ENCODE measurements around the gene VPS8.

The VPS8 gene, protein sequence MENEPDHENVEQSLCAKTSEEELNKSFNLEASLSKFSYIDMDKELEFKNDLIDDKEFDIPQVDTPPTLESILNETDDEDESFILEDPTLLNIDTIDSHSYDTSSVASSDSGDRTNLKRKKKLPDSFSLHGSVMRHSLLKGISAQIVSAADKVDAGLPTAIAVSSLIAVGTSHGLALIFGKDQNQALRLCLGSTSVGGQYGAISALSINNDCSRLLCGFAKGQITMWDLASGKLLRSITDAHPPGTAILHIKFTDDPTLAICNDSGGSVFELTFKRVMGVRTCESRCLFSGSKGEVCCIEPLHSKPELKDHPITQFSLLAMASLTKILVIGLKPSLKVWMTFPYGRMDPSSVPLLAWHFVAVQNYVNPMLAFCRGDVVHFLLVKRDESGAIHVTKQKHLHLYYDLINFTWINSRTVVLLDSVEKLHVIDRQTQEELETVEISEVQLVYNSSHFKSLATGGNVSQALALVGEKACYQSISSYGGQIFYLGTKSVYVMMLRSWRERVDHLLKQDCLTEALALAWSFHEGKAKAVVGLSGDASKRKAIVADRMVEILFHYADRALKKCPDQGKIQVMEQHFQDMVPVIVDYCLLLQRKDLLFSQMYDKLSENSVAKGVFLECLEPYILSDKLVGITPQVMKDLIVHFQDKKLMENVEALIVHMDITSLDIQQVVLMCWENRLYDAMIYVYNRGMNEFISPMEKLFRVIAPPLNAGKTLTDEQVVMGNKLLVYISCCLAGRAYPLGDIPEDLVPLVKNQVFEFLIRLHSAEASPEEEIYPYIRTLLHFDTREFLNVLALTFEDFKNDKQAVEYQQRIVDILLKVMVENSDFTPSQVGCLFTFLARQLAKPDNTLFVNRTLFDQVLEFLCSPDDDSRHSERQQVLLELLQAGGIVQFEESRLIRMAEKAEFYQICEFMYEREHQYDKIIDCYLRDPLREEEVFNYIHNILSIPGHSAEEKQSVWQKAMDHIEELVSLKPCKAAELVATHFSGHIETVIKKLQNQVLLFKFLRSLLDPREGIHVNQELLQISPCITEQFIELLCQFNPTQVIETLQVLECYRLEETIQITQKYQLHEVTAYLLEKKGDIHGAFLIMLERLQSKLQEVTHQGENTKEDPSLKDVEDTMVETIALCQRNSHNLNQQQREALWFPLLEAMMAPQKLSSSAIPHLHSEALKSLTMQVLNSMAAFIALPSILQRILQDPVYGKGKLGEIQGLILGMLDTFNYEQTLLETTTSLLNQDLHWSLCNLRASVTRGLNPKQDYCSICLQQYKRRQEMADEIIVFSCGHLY (N-terminal part only)

DNA sequence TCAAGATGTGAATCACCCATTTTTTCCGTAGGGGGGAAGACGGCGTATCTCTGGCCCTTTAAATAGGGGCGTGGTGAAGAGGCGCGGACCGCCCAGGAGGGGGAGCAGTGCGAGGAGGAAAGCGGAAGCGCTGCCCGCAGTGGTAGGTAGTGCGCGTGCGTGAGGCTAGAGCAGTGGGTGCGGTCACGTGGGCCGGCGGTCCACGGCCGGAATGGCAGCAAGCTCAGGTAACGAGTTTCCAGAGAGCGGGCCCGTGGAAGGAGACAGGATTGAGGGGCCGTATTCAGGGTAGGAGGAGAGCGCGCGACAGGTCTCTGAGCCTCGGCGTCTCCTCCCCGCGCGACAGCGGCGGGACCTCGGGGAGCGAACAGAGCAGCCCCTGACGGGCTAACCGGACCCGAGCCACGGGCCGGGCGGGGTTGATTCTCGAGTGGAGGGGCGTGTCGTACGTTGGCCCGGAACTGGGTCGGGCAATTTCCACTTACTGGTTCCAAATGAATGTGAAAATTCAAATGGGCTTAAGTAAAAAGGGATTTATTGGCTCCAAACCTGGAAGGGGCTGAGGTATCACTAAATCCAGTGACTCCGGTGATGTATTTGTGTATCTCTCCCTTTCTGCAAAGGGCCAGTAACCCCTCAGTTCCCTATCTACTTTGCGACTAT, at the start of gene VPS8:
Gene VPS8 (plus strand): TSS at position 168 of the 663 bp plus-strand sequence. CDS start 12,467 bp downstream, outside the sequence.
- Mint-ChIP-seq H3K27me3 (no peaks in the 10 kb centered on the region), H3K4me1 (peaks cover 20% of the 10 kb centered on the region), H3K9me3 (no peaks in the 10 kb centered on the region)

DNA sequence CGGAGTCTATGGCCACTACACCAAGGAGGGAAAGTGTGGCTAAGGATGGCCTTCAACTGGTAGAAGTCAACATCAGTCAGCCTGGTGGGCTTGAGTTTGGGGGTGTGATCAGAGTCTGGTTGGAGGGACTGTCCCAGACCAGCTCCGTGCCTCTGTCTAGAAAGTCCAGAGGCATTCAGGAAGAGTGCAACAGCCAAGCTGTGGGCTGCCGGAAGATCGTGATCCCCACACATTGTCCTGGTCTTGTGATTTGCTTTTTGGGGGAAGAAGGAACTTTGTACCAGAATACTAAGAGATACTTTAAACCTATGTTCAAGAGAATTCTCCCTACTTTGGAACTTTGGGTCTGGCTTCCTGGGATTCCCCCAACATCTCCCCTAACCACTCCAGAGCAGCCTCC, 47.8 kb upstream of the VPS8 start:
- no peak for ATAC-seq
- Mint-ChIP-seq H3K4me3 (no peak overlapping the region), H3K27ac (no peak overlapping the region), H3K9me3 (no peaks in the 10 kb centered on the region), H3K36me3 (no peaks in the 10 kb centered on the region), H3K27me3 (no peaks in the 10 kb centered on the region), H3K4me1 (peaks cover 24% of the 10 kb centered on the region)

More for the DNA sequence above, at the start of gene VPS8:
- H3K36me3 Mint-ChIP-seq = peaks cover 8% of the 10 kb centered on the region
- peak; percentile 96 for ATAC-seq
- H3K4me3 Mint-ChIP-seq = peak within 1 kb of the TSS; percentile 85
- peak within 1 kb of the TSS; percentile 73 for H3K27ac Mint-ChIP-seq

DNA sequence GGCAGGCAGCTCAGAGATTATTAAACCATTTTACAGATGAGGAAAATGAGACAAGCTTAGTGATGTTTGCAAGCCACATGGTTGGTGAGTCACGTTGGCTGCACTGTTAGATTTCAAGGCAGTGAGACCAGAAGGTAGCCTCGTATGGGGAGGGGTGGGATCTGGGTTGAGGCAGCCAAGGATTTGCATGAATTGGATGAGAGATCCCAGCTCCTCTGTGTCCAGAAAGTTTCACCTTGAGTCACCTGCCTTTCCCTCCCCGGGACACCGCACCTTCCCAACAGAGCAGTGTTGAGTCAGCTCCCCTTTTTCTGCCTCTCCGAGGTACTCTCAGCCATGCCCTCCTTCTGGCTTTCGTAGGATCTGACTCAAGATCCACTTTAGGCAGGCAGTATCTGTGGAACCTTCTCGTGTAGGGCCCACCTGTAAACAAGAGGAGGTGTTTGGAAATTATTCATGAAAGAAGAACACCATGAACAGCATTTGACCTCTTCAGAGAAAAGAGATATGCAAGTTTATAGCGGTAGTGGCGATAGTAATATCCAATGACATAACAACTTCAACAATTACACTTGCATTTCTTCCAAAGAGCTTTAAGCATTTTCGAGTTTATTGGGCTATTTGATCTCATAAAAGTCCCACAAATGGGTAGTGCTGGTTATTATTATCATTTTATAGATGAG, 46.8 kb upstream of the VPS8 start:
- H3K36me3 Mint-ChIP-seq = no peaks in the 10 kb centered on the region
- H3K4me1 Mint-ChIP-seq = peaks cover 24% of the 10 kb centered on the region
- peak overlapping the region; percentile 33 for H3K27ac Mint-ChIP-seq
- no peaks in the 10 kb centered on the region for H3K9me3 Mint-ChIP-seq
- ATAC-seq = no peak
- peak overlapping the region; percentile 38 for H3K4me3 Mint-ChIP-seq
- H3K27me3 Mint-ChIP-seq = no peaks in the 10 kb centered on the region

DNA sequence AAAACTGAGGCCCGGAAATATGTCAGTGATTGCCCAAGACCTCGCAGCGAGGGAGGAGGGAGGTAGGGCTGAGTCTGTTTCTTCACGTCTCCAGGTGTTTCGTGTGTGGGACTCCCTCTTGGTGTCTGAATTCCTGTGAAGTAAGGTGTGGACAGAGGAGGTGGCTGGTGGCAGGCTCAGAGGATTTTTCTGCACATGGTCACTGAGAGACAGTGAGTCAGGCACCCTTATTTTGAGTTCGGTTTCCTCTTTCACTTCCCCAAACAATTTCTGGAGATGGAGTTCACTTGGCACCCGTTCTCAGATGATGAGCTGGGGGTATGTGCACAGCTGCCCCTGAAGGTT, 46.3 kb upstream of the VPS8 start:
- Mint-ChIP-seq H3K4me3 (peak overlapping the region; percentile 38), H3K27ac (peak overlapping the region; percentile 33), H3K4me1 (peaks cover 24% of the 10 kb centered on the region), H3K27me3 (no peaks in the 10 kb centered on the region), H3K9me3 (no peaks in the 10 kb centered on the region), H3K36me3 (no peaks in the 10 kb centered on the region)
- ATAC-seq = peak; percentile 88

DNA sequence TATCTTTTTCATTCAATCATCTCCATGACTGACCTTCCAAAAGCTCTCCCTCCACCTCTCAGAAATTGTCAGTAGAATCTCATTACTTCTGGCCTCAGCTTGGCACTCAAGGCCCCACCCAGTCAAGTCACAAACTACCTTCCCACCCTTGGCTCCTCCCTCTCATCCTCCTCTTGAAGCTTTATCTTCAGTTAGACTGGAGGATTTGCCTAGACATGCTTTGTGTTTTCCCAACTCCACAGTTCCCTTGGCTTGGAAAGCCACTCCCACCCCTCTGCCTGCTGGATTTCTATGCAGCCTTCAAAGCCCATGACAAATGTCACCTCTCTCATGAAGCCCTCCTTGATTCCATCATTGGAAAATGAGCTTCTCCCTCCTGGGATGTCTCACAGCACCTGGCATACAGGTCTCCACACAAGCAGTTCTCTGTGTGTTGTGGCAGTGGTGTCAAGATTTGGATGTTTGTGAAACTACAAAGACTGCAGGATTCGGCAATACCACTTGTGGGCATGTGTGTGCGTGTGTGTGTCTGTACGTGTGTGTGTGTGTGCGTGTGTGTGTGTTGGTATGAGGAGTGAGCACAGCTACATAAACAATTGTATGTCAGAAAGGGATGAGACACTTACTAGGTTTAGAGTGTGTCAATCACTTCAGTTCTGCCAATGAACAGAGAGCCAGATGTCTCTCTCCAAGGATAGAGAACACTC, 45.3 kb upstream of the VPS8 start:
- Mint-ChIP-seq H3K27ac (no peak overlapping the region), H3K27me3 (no peaks in the 10 kb centered on the region), H3K4me1 (peaks cover 17% of the 10 kb centered on the region), H3K36me3 (no peaks in the 10 kb centered on the region), H3K4me3 (no peak overlapping the region), H3K9me3 (no peaks in the 10 kb centered on the region)
- no peak for ATAC-seq

DNA sequence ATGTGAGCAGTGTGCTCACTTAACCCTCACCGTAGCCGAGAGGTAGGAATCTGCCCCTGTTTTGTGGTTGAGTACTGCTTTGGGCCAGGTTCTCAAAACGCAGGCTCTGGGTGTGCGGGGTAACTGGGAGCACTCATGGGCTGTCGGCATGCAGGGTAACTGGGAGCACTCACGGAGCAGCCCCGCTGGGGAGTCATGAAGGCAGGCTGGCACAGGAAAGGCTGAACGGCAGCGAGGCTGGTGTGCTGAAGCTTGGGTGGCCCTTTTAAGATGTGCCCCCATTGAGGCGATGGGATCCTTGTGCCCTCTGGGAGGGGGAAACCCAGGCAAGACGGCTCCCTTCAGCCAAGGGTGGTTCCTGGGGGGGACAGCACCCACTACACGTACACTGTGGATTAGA, 44.6 kb upstream of the VPS8 start:
- H3K27ac Mint-ChIP-seq = no peak overlapping the region
- no peaks in the 10 kb centered on the region for H3K36me3 Mint-ChIP-seq
- no peaks in the 10 kb centered on the region for H3K27me3 Mint-ChIP-seq
- no peaks in the 10 kb centered on the region for H3K9me3 Mint-ChIP-seq
- ATAC-seq = no peak
- peaks cover 18% of the 10 kb centered on the region for H3K4me1 Mint-ChIP-seq
- no peak overlapping the region for H3K4me3 Mint-ChIP-seq

DNA sequence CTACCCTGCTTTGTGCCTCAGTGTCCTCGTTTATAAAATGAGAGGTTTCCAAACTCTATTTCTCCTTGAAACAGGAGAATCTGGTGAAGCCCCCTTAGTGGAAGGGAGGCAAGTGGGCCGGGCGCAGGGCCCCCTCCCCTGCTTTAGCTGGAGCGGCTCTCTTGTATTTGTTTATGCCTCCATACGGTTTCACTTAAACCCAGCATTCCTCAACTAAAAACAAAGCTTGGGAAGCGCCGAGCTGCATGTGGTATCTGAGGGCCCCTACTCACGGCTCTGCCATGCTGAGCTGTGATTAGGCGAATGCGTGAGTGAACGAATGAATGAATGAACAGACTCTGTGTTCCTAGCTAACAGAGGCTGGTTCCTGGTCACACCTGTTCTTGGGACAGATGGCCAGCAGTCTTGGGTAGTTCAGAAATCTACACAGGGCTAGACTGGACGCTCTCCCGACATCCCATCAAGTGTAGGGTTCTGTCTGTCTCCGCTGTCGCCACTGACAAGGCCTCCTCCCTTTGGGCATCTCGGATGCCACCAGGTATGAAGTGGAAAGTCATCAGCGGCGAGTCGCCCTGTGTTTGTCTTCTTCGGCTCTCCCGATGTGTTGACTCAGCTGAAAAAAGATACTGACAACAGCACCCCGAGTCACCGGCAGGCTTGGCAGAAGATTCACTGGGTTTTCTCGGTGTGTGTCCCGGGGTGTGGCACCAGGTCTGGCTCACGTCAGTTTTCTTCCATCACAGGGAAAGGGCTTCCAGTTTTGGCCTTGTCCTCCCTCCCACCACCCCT, 42.4 kb upstream of the VPS8 start:
- Mint-ChIP-seq H3K4me1 (peaks cover 24% of the 10 kb centered on the region), H3K27me3 (no peaks in the 10 kb centered on the region), H3K9me3 (no peaks in the 10 kb centered on the region), H3K27ac (no peak overlapping the region), H3K4me3 (no peak overlapping the region), H3K36me3 (no peaks in the 10 kb centered on the region)
- ATAC-seq = no peak

DNA sequence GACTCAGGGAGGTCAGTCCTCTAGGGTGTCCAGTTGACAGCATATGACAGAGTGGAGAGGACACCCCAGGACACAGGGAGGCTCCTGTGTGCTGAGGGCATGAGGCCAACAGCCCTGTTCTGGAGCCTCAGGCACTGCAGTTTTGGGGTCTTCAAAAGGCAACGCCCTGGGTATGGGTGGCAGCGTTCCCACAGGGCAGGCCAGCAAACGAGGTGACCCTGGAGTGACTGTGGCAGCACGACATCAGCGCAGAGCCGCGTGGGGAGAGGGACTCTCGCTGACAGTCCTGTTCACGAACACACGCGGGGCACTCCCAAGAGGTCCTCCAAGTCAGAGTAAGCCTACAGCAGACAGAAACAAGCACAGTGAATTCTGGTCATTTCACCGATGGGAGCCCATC, 41.4 kb upstream of the VPS8 start:
- ATAC-seq = no peak
- H3K4me3 Mint-ChIP-seq = no peak overlapping the region
- peaks cover 18% of the 10 kb centered on the region for H3K4me1 Mint-ChIP-seq
- no peaks in the 10 kb centered on the region for H3K27me3 Mint-ChIP-seq
- H3K36me3 Mint-ChIP-seq = no peaks in the 10 kb centered on the region
- H3K27ac Mint-ChIP-seq = no peak overlapping the region
- no peaks in the 10 kb centered on the region for H3K9me3 Mint-ChIP-seq

DNA sequence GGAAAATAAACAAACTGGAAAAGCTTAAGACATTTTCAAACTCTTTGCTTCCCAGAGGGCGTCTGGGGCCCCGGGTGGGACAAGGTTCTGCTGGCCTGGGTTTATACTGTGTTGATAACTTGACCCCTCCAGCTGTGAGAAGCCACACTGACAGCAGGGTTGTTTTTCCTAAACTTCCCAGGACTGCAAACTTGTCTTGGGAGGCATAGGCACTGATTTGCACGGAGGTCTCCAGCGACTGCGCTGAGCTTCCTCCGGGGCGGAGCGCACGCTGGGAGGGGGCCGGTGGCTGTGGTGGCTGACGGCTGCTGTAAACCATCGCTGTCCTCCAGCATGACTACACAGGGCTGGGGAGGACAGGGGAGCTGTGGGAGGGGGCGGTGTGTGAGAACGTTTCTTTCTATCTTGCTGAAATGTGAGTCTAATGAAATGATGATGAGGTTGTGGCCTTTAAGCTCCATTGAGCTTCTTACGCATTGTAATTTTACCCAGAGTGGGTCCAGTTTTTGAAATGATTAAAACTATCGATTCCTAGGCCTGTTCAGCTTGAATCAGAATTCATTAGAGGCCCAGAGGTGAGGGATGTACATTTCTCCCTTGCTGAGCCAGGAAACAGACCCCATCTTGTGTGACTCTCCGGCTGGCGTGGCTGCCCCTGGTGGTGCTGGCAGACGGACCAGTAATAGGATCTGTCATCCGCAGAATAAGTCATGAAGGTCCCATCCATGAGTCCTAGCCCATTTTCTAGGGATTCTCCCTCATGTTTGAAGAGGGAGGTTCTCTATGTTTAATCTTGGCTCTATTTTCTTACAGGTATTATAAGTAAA, 40.5 kb upstream of the VPS8 start:
- H3K9me3 Mint-ChIP-seq = no peaks in the 10 kb centered on the region
- peaks cover 9% of the 10 kb centered on the region for H3K4me1 Mint-ChIP-seq
- H3K36me3 Mint-ChIP-seq = no peaks in the 10 kb centered on the region
- H3K4me3 Mint-ChIP-seq = no peak overlapping the region
- ATAC-seq = no peak
- H3K27ac Mint-ChIP-seq = no peak overlapping the region
- H3K27me3 Mint-ChIP-seq = peaks cover 4% of the 10 kb centered on the region

DNA sequence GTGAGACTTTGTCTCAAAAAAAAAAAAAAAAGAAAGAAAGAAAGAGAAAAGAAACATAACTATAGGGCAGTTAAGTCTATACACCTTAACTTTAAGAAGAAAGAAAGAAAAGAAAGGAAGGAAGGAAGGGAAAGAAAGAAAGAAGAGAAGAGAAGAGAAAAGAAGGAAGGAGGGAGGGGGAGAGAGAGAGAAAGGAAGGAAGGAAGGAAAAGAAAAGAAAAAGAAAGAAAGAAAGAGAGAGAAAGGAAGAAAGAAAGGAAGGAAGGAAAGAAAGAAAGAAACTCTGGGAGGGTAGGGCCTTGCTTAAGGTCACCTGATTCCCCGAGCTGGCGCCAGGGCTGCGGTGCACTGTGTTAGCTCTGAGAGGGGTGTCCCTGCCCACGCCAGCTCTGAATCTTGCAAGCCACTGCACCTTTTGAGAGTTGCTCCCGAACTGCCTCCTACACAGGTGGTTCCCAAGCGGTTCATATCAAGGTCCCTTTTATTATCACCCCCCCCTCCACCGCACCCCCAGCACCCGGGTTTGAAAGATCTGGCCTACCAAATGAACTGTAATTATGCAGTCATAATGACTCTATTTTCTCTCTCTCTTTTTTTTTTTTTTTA, 39.2 kb upstream of the VPS8 start:
- H3K36me3 Mint-ChIP-seq = no peaks in the 10 kb centered on the region

DNA sequence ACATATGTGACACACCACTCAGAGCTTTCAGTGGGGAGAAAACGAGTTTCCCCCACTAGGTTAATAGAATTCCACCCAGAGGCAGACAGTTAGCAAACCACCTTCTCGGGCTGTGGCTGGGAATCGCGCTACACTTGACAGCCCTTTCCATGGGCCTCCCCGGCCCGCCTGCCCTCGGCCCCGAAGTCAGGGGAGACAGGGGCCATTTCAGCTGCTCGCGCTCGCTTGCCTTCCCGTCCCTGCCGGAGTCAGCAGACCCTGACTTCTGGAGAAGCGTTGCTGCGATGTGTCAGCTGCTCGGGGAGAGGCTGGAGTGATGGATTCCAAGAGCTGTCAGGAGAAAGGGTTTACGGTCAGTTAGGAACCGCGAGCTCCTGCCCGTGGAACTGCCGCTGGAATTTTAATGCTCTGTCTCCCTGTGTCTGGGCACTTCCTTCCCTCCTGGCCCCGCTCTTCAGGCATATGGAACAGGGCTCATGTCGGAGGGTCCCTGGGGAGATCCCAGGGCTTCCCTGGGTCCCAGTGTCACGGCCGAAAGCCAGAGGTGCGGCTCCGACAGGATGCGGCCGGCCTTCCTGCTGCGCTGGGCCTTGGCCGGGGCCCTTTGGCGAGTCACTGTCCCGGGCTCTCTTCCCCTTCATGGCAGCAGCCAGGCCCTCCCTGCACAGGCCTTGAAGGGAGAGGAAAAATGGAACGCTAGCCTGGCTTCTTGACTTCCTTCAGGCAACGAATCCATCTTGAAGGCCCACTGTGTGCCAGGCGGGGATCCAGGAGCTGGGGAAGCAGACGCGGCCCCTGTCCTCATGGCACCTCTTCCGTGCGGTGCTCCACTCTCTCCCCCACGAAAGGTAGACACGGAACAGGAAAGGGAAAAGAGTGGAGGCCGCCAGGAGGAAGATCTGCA, 38.4 kb upstream of the VPS8 start:
- H3K9me3 Mint-ChIP-seq = no peaks in the 10 kb centered on the region
- peaks cover 6% of the 10 kb centered on the region for H3K4me1 Mint-ChIP-seq
- peaks cover 18% of the 10 kb centered on the region for H3K27me3 Mint-ChIP-seq
- H3K27ac Mint-ChIP-seq = no peak overlapping the region
- no peaks in the 10 kb centered on the region for H3K36me3 Mint-ChIP-seq
- no peak overlapping the region for H3K4me3 Mint-ChIP-seq
- no peak for ATAC-seq

More for the DNA sequence above, 39.2 kb upstream of the VPS8 start:
- H3K9me3 Mint-ChIP-seq = no peaks in the 10 kb centered on the region
- ATAC-seq = no peak
- H3K27me3 Mint-ChIP-seq = peaks cover 11% of the 10 kb centered on the region
- peaks cover 6% of the 10 kb centered on the region for H3K4me1 Mint-ChIP-seq
- no peak overlapping the region for H3K27ac Mint-ChIP-seq
- H3K4me3 Mint-ChIP-seq = no peak overlapping the region
